ENCODE data around the gene ADA.
A peak's percentile ranks its signal among the peaks of the same experiment; 100 is the strongest.

The ADA gene

GRCh38 chr20:44646641-44647274 is 4.7 kb downstream of the ADA start:
- H3K4me3 ChIP-seq (ENCODE audit: low read depth, low read length) = no peak overlapping the region
- no peak for TF ChIP-seq CTCF (IDR thresholded peaks at IDR 0.05; ENCODE audit: low read depth, low read length)
- peak; percentile 54 for DNase-seq (ENCODE audit: low read depth, low spot score)
- in situ Hi-C loops (cut with HindIII; ENCODE audit: low sequenced_read_pairs) = no loop called here

GRCh38 chr20:44646023-44646640 is 5.4 kb downstream of the ADA start:
- peak; percentile 75 for DNase-seq (ENCODE audit: low read depth, low spot score)
- in situ Hi-C loops (cut with HindIII; ENCODE audit: low sequenced_read_pairs) = no loop called here
- TF ChIP-seq CTCF (IDR thresholded peaks at IDR 0.05; ENCODE audit: low read depth, low read length) = no peak
- no peak overlapping the region for H3K4me3 ChIP-seq (ENCODE audit: low read depth, low read length)

- no peak for TF ChIP-seq CTCF (IDR thresholded peaks at IDR 0.05; ENCODE audit: low read depth, low read length)
- no peak for DNase-seq (ENCODE audit: low read depth, low spot score)
- no peak overlapping the region for H3K4me3 ChIP-seq (ENCODE audit: low read depth, low read length)
- in situ Hi-C loops (cut with HindIII; ENCODE audit: low sequenced_read_pairs) = no loop called here
Observed at GRCh38 chr20:44644667-44645131, 6.8 kb downstream of the ADA start.

GRCh38 chr20:44644230-44644617 is 7.3 kb downstream of the ADA start:
- in situ Hi-C loops (cut with HindIII; ENCODE audit: low sequenced_read_pairs) = no loop called here
- TF ChIP-seq CTCF (IDR thresholded peaks at IDR 0.05; ENCODE audit: low read depth, low read length) = no peak
- no peak overlapping the region for H3K4me3 ChIP-seq (ENCODE audit: low read depth, low read length)
- no peak for DNase-seq (ENCODE audit: low read depth, low spot score)

- no peak overlapping the region for H3K4me3 ChIP-seq (ENCODE audit: low read depth, low read length)
- in situ Hi-C loops (cut with HindIII; ENCODE audit: low sequenced_read_pairs) = no loop called here
- TF ChIP-seq CTCF (IDR thresholded peaks at IDR 0.05; ENCODE audit: low read depth, low read length) = no peak
- DNase-seq (ENCODE audit: low read depth, low spot score) = peak; percentile 92
Observed at GRCh38 chr20:44643596-44644229, 7.8 kb downstream of the ADA start.

- H3K4me3 ChIP-seq (ENCODE audit: low read depth, low read length) = no peak overlapping the region
- in situ Hi-C loops (cut with HindIII; ENCODE audit: low sequenced_read_pairs) = no loop called here
- no peak for TF ChIP-seq CTCF (IDR thresholded peaks at IDR 0.05; ENCODE audit: low read depth, low read length)
- DNase-seq (ENCODE audit: low read depth, low spot score) = no peak
Observed at GRCh38 chr20:44643154-44643519, 8.4 kb downstream of the ADA start.

Data from astrocyte of the spinal cord (primary cell).